Kidney epithelial cell (primary cell): ENCODE results near the gene CDH26. TPM values are rescaled to one million over a fixed set of nuclear protein-coding genes. Genes with fewer than 3 reads are reported as not detected.

ENCODE experiments used
- DNase-seq: peaks from one replicate; pipeline ENCODE4 v3.0.0-alpha.2; 2010; ENCODE audit warnings: low read depth
- H3K27me3 ChIP-seq: 2 replicates; pipeline ENCODE4 v1.6.0; 2011; ENCODE audit warnings: low read length; ENCODE audit not compliant: control insufficient read depth, insufficient read depth
- H3K36me3 ChIP-seq: 2 replicates; pipeline ENCODE4 v1.5.1; 2011; ENCODE audit warnings: low read length; ENCODE audit not compliant: control insufficient read depth, insufficient read depth
- H3K4me3 ChIP-seq: 2 replicates; pipeline ENCODE4 v1.5.1; 2011; ENCODE audit warnings: low read depth, mild to moderate bottlenecking, control low read depth, low read length
- CTCF ChIP-seq: IDR thresholded peaks from 2 replicates; pipeline ENCODE4 v1.5.1; 2011; ENCODE audit warnings: mild to moderate bottlenecking, moderate library complexity, low read length, control low read depth, inconsistent platforms; ENCODE audit not compliant: insufficient read depth, poor library complexity, severe bottlenecking
- total RNA-seq: library from RNA; depleted of rRNA; stranded (reverse); fragments of >200 nt; gene quantifications from 2 replicates; pipeline ENCODE4 v1.2.3, GENCODE V29; 2015

The CDH26 gene
- total RNA-seq, 1 donor from 2014 or later: 0.29 TPM

- H3K36me3 ChIP-seq: no peaks in the 10 kb centered on the region
- H3K4me3 ChIP-seq: no peak overlapping the region
- no peaks in the 10 kb centered on the region for H3K27me3 ChIP-seq
- DNase-seq: no peak
- no peak for TF ChIP-seq CTCF
These were observed 13.5 kb upstream of the CDH26 start for GRCh38 chr20:59944726-59945125.

GRCh38 chr20:59945175-59945574, 13.0 kb upstream of the CDH26 start:
- Histone ChIP-seq H3K36me3 (no peaks in the 10 kb centered on the region), H3K4me3 (no peak overlapping the region), H3K27me3 (no peaks in the 10 kb centered on the region)
- TF ChIP-seq CTCF: no peak
- DNase-seq: no peak

GRCh38 chr20:59945731-59946130, 12.5 kb upstream of the CDH26 start:
- Histone ChIP-seq H3K27me3 (no peaks in the 10 kb centered on the region), H3K4me3 (no peak overlapping the region), H3K36me3 (no peaks in the 10 kb centered on the region)
- no peak for TF ChIP-seq CTCF
- no peak for DNase-seq

- Histone ChIP-seq H3K27me3 (no peaks in the 10 kb centered on the region), H3K4me3 (no peak overlapping the region), H3K36me3 (no peaks in the 10 kb centered on the region)
- no peak for DNase-seq
- TF ChIP-seq CTCF: no peak
These were observed 10.8 kb upstream of the CDH26 start for GRCh38 chr20:59947376-59947775.

- Histone ChIP-seq H3K36me3 (no peaks in the 10 kb centered on the region), H3K4me3 (no peak overlapping the region), H3K27me3 (no peaks in the 10 kb centered on the region)
- DNase-seq: no peak
- TF ChIP-seq CTCF: no peak
These were observed 10.0 kb upstream of the CDH26 start for GRCh38 chr20:59948212-59948611.

- Histone ChIP-seq H3K27me3 (no peaks in the 10 kb centered on the region), H3K4me3 (no peak overlapping the region), H3K36me3 (no peaks in the 10 kb centered on the region)
- peak; percentile 61 for TF ChIP-seq CTCF
- DNase-seq: no peak
These were observed 9.1 kb upstream of the CDH26 start for GRCh38 chr20:59948828-59949720.
